Spinal cord (tissue), 10 donors: ENCODE data around the gene CEBPE. TPM values are rescaled to one million over a fixed set of nuclear protein-coding genes. Genes with fewer than 3 reads are reported as not detected.
A peak's percentile ranks its signal among the peaks of the same experiment; 100 is the strongest.

Experiments
- DNase-seq, 6 donors: peaks; one replicate each; pipeline versions ENCODE4 v3.0.0 to v3.0.0-alpha.2; 2013 to 2015; ENCODE audit warnings: low spot score in 6 of 6, low read depth in 4 of 6
- H3K27ac ChIP-seq: one replicate; pipeline ENCODE4 v1.5.1; 2013; ENCODE audit warnings: low read depth, low read length, control low read depth
- H3K27me3 ChIP-seq: one replicate; pipeline ENCODE4 v1.6.1; 2013; ENCODE audit warnings: low read length; ENCODE audit not compliant: control insufficient read depth, insufficient read depth
- H3K36me3 ChIP-seq: one replicate; pipeline ENCODE4 v1.6.1; 2013; ENCODE audit warnings: low read length; ENCODE audit not compliant: control insufficient read depth, insufficient read depth
- H3K4me1 ChIP-seq: one replicate; pipeline ENCODE4 v1.6.1; 2013; ENCODE audit warnings: low read length; ENCODE audit not compliant: control insufficient read depth, insufficient read depth
- H3K4me3 ChIP-seq: one replicate; pipeline ENCODE4 v1.5.1; 2013; ENCODE audit warnings: low read depth, low read length, control low read depth
- H3K9me3 ChIP-seq: one replicate; pipeline ENCODE4 v1.6.1; 2013; ENCODE audit warnings: low read length; ENCODE audit not compliant: control insufficient read depth, insufficient read depth
- WGBS: methylation state at CpG from one replicate; pipeline ENCODE4 v1.1.5; 2013; ENCODE audit warnings: missing lambda C conversion rate; ENCODE audit not compliant: insufficient coverage; 5-methylcytosine and 5-hydroxymethylcytosine counted together
- polyA plus RNA-seq, 2 donors: library from polyadenylated mRNA; unstranded; fragments of 120-200 nt; gene quantifications; one replicate each; pipeline ENCODE4 v1.2.1, GENCODE V29; 2013; ENCODE audit not compliant: insufficient read length in 2 of 2
- total RNA-seq, 2 donors: library from RNA; depleted of rRNA in 1 of 2; stranded (reverse); fragments of 120-200 nt in 1 of 2; fragments of >200 nt in 1 of 2; gene quantifications; one replicate each; pipeline versions ENCODE4 v1.2.3 to v1.2.4, GENCODE V29; 2013 to 2014
- donor health status: healthy.

Gene CEBPE
- total and polyA plus RNA-seq, 4 donors = 0.17 to 1.5 TPM; not detected in 2

DNA sequence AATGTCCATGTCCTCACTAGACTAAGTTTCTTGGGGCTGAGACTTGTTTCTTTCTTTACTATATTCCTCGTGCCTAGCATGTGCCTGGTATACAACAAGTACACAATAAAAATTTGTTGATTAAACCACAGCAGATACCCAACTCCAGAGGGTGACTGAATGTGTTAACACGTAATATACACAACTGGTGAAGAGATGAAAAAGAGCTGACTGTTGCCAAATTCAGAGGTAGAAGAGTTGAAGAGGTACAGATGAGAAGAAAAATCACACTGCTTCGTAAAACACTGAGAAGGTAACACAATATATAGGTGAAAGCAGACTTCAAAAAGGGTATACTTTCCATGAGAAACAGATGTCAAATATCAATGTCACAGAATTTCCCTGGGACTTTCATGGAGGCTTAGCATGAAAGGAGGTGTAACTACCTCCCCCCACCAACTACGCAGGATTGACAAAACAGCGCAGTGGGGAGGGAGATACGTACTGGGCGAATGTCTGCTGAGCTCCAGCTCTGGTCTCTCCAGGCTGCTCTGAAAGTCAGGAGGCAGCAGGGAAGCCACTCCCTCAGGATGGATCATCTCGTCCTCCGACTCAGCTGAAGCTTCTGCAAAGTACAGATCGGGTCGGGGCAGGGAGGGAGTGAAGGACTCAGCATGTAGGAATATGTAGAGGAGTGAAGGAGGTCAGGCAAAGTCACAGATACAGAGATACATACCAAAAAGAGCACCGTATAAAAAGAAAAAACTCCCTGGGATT lies 29.4 kb downstream of the CEBPE start:
- Histone ChIP-seq H3K4me1 (no peaks in the 10 kb centered on the region), H3K36me3 (peaks cover 28% of the 10 kb centered on the region), H3K9me3 (no peaks in the 10 kb centered on the region), H3K27me3 (no peaks in the 10 kb centered on the region), H3K4me3 (no peak overlapping the region), H3K27ac (no peak overlapping the region)
- DNase-seq = no peak
- 100% methylated on average over 4 of the region's 12 CpGs for WGBS

DNA sequence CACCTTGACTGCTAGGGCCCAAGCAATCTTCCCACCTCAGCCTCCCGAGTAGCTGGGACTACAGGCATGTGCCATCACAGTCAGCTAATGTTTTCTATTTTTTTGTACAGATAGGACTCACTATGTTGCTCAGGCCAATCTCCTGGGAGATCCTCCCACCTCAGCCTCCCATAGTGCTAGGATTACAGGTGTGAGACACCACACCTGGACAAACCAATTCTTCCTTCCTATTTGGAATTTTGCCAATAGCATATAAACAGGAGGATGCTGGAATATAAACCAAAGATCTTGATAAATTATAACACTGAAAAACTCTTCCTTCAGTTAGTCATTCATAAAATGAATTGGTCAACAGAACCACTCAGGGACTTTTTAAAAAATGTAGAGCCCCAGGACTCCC lies 32.5 kb downstream of the CEBPE start:
- Histone ChIP-seq H3K4me1 (no peaks in the 10 kb centered on the region), H3K36me3 (peaks cover 47% of the 10 kb centered on the region), H3K9me3 (no peaks in the 10 kb centered on the region), H3K27ac (no peak overlapping the region), H3K4me3 (no peak overlapping the region), H3K27me3 (no peaks in the 10 kb centered on the region)
- WGBS = 67% methylated on average over 1 of the region's 1 CpG
- no peak for DNase-seq

DNA sequence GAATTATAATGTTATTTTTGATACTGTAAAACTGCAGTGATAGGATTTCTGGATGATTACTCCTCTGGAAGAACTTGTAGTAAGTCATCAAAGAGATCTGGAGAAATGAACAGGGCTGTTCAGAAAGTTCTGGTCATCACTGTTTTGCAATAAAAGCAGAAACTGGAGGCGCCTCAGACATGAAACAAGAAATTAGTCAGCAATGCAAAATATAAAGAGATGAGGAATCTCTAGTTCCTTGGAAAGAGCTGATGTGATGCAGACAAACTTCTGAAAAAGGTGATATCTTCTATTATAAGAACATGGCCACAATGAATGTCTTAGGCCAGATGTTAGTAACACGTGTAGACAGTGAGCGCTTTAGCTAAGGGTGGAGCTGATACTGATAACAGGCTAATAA lies 33.6 kb downstream of the CEBPE start:
- Histone ChIP-seq H3K4me1 (no peaks in the 10 kb centered on the region), H3K36me3 (peaks cover 44% of the 10 kb centered on the region), H3K4me3 (no peak overlapping the region), H3K27me3 (no peaks in the 10 kb centered on the region), H3K9me3 (no peaks in the 10 kb centered on the region), H3K27ac (no peak overlapping the region)
- no peak for DNase-seq
- no CpG with 5 or more reads among the region's 3 CpGs for WGBS

DNA sequence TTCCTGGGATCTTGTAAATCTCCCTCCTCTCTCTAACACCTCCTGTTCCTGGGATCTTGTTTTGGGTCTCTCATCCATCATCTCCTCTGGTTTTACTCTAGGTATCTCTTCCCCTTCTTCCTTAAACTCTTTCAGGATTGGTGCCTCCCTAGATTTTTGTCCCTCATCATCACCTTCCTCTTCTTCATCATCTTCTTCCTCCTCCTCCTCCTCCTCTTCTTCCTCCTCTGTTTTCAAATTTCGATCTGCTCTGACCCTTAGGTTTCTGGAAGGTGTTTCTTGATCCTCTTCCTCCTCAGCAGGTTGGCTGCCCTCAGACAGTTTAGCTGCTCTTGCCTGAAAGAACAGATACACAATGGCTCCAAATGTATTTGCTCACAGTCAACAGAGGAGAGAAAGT lies 38.6 kb downstream of the CEBPE start:
- WGBS = no CpG with 5 or more reads among the region's 1 CpG
- Histone ChIP-seq H3K4me3 (no peak overlapping the region), H3K27ac (no peak overlapping the region), H3K4me1 (no peaks in the 10 kb centered on the region), H3K27me3 (no peaks in the 10 kb centered on the region), H3K9me3 (no peaks in the 10 kb centered on the region), H3K36me3 (peaks cover 63% of the 10 kb centered on the region)
- DNase-seq = no peak

DNA sequence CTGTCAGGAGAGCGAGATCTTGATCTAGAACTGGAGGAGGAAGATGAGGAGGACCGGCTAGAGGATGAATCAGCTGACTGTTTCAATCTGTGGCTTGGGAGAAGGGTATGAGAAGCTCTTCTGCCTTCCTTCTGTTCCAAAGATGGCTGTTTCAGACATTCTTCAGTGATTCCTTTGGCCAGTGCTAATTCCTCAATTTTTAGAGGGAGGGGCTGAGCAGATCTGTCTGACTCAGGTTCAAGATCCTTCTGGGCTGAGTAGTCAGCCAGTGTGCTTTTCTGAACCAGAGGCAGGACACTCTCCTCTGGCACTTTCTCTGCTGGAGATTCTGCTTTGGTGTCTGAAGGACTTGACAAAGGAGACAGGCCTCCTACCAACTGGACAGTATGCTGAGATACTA lies 39.3 kb downstream of the CEBPE start:
- no peaks in the 10 kb centered on the region for H3K9me3 ChIP-seq
- no peak for DNase-seq
- H3K27ac ChIP-seq = no peak overlapping the region
- H3K36me3 ChIP-seq = peaks cover 61% of the 10 kb centered on the region
- H3K27me3 ChIP-seq = no peaks in the 10 kb centered on the region
- H3K4me3 ChIP-seq = no peak overlapping the region
- H3K4me1 ChIP-seq = no peaks in the 10 kb centered on the region
- 94% methylated on average over 2 of the region's 2 CpGs for WGBS

DNA sequence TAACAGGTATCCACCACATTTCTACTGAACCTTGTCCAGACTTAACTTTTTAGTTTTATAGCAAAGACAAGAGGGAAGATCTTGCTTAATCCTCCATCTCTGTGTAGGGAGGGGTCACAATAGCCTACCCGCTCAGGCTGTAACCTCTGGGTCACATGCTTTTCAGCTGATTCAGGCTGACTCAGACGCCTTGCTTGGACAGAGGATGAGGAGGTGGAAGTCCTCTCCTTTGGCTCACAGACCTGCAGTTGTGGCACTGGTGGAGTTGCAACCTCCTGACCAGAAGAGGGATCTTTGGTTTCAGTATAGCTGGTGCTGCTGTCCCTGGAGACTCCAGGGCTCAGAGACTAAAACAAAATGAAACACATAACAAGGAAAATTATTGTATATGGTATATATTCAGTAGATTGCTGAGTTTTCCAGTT lies 40.4 kb downstream of the CEBPE start:
- no peaks in the 10 kb centered on the region for H3K27me3 ChIP-seq
- H3K4me3 ChIP-seq = no peak overlapping the region
- peaks cover 61% of the 10 kb centered on the region for H3K36me3 ChIP-seq
- H3K4me1 ChIP-seq = no peaks in the 10 kb centered on the region
- no peak for DNase-seq
- H3K9me3 ChIP-seq = no peaks in the 10 kb centered on the region
- no peak overlapping the region for H3K27ac ChIP-seq
- WGBS = 76% methylated on average over 2 of the region's 2 CpGs

DNA sequence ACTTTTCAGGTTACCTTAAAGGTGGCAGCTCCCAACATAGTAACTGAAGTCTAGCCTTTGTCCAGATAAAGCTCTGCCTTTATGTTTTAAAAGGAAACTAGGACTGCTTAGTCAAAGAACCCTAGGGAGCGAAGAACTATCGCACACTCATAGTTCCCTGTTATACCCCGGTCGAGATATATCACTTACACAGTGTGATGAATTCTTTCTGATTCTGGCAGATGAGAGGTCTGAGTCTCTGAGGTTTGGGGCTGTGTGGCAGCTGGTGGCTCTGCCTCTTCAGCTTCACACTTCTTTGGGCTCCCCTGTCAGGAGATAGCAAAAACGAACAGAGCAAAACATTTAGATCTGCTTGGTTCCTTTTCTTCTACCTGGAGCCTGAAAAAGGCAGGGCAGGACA lies 41.1 kb downstream of the CEBPE start:
- WGBS = 80% methylated on average over 1 of the region's 5 CpGs
- no peaks in the 10 kb centered on the region for H3K4me1 ChIP-seq
- no peak overlapping the region for H3K27ac ChIP-seq
- no peaks in the 10 kb centered on the region for H3K27me3 ChIP-seq
- H3K4me3 ChIP-seq = no peak overlapping the region
- no peak for DNase-seq
- peaks cover 60% of the 10 kb centered on the region for H3K36me3 ChIP-seq
- H3K9me3 ChIP-seq = no peaks in the 10 kb centered on the region

DNA sequence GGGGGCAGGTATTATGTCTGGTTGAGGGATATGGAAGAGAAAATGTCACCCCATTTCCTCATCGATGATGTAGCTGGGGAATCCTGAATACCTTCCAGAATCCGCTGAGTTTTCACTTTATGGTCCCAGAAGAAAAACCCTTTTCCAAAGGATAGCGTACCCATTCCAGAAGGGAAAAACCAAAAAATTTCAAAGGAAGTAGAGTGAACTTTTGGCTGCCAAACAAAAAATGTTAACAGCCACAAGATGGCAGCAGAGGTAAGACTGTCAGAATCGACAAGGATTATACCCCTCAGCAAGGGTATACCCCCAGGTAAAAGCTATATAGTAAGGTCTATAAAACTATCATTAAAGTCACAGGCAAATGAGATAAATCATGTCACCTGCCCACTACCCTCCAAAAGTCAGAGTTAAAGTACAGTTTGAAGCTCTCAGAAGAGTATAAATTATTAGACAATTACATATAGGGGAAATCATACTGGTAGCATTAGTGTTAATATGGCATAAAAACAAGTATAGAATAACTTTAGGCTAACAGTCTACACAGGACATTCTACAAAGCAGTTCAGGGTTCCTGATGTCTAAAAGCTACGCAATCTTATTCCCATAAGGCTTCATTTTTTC lies 42.2 kb downstream of the CEBPE start:
- peak in 2 of 6 donors; percentile 53 to 67 for DNase-seq
- Histone ChIP-seq H3K4me1 (peaks cover 5% of the 10 kb centered on the region), H3K27ac (no peak overlapping the region), H3K4me3 (no peak overlapping the region), H3K36me3 (peaks cover 55% of the 10 kb centered on the region), H3K9me3 (no peaks in the 10 kb centered on the region), H3K27me3 (no peaks in the 10 kb centered on the region)
- 100% methylated on average over 1 of the region's 5 CpGs for WGBS

DNA sequence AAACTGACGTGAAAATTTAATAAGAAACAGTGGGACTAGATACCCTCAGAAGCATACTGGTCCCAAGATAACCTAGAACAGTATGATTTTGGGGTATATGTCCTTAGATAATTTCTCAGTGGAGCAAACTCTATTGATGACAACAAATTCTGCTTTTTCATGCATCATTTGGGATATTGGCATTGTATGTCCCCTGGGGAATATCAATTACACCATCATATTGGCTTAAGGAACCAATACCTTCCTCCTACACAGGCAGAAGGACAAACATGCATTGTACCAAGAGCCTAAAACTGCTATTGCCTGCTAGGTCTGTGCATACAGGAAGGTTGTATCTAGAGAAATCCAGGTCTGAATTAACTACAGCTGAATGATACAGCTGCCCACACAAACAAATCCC lies 44.1 kb downstream of the CEBPE start:
- H3K9me3 ChIP-seq = no peaks in the 10 kb centered on the region
- peaks cover 14% of the 10 kb centered on the region for H3K4me1 ChIP-seq
- H3K36me3 ChIP-seq = peaks cover 44% of the 10 kb centered on the region
- no peak for DNase-seq
- H3K27me3 ChIP-seq = no peaks in the 10 kb centered on the region
- H3K27ac ChIP-seq = no peak overlapping the region
- no CpG with 5 or more reads among the region's 1 CpG for WGBS
- H3K4me3 ChIP-seq = no peak overlapping the region
